ENCODE results near the gene PODXL2.

- TF ChIP-seq POLR2A (IDR thresholded peaks at IDR 0.05): no peak
- TF ChIP-seq, protein P1, sequence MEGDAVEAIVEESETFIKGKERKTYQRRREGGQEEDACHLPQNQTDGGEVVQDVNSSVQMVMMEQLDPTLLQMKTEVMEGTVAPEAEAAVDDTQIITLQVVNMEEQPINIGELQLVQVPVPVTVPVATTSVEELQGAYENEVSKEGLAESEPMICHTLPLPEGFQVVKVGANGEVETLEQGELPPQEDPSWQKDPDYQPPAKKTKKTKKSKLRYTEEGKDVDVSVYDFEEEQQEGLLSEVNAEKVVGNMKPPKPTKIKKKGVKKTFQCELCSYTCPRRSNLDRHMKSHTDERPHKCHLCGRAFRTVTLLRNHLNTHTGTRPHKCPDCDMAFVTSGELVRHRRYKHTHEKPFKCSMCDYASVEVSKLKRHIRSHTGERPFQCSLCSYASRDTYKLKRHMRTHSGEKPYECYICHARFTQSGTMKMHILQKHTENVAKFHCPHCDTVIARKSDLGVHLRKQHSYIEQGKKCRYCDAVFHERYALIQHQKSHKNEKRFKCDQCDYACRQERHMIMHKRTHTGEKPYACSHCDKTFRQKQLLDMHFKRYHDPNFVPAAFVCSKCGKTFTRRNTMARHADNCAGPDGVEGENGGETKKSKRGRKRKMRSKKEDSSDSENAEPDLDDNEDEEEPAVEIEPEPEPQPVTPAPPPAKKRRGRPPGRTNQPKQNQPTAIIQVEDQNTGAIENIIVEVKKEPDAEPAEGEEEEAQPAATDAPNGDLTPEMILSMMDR (IDR thresholded peaks at IDR 0.05): no peak
- TF ChIP-seq EP300 (IDR thresholded peaks at IDR 0.05; ENCODE audit: low read depth): no peak
These were observed 64.4 kb downstream of the PODXL2 start for GRCh38 chr3:127693336-127693843.

Data from transverse colon (tissue), 3 donors.